MM.1S (cell line): ENCODE measurements around the gene TTC7B.

Experiments used
- CTCF ChIP-seq: fragments of 300-600 bp; sonication (generic); IDR thresholded peaks from 2 replicates; pipeline ENCODE4 v1.5.1; 2016; ENCODE audit warnings: antibody characterized with exemption, low read length, mixed read lengths
- EZH2phosphoT487 ChIP-seq: fragments of 300-600 bp; sonication (generic); IDR thresholded peaks from 2 replicates; pipeline ENCODE4 v1.6.1; 2018; ENCODE audit warnings: antibody characterized with exemption, low read length

GRCh38 chr14:90714811-90715210 is 101.4 kb downstream of the TTC7B start:
- TF ChIP-seq CTCF, result no peak
- no peak for TF ChIP-seq EZH2phosphoT487
